CD14-positive monocyte (primary cell): Measurements from ENCODE around the gene GRPR. TPM values are rescaled to one million over a fixed set of nuclear protein-coding genes. Genes with fewer than 3 reads are reported as not detected.

Source experiments
- DNase-seq, 3 donors: peaks; one replicate each; pipeline ENCODE4 v3.0.0-alpha.2; 2011 to 2022
- H2AFZ ChIP-seq: 2 replicates; pipeline ENCODE4 v1.6.0; 2012; ENCODE audit warnings: mild to moderate bottlenecking, low read depth, low read length, inconsistent platforms; ENCODE audit not compliant: insufficient read depth, poor library complexity, severe bottlenecking
- H3K27ac ChIP-seq, 2 donors: 1 replicate in 1 of 2; 2 replicates in 1 of 2; pipeline ENCODE4 v1.5.1; 2012 to 2013; ENCODE audit warnings: low read length in 2 of 2, control low read depth in 1 of 2, inconsistent platforms in 1 of 2, low read depth in 1 of 2, mild to moderate bottlenecking in 1 of 2
- H3K27me3 ChIP-seq, 2 donors: one replicate each; pipeline versions ENCODE4 v1.6.0 to v1.6.1; 2011 to 2013; ENCODE audit warnings: low read length in 2 of 2; ENCODE audit not compliant: control insufficient read depth in 2 of 2, insufficient read depth in 2 of 2
- H3K36me3 ChIP-seq, 2 donors: replicated peaks in 1 of 2; 1 replicate in 1 of 2; 2 replicates in 1 of 2; pipeline versions ENCODE4 v1.5.1 to v1.6.1; 2012 to 2013; ENCODE audit warnings: low read length in 2 of 2, control low read depth in 1 of 2, inconsistent platforms in 1 of 2, mild to moderate bottlenecking in 1 of 2; ENCODE audit not compliant: insufficient read depth in 2 of 2, control insufficient read depth in 1 of 2
- H3K4me1 ChIP-seq, 2 donors: 1 replicate in 1 of 2; 2 replicates in 1 of 2; pipeline versions ENCODE4 v1.5.1 to v1.6.1; 2012 to 2013; ENCODE audit warnings: low read length in 2 of 2, control low read depth in 1 of 2, inconsistent platforms in 1 of 2, mild to moderate bottlenecking in 1 of 2, moderate library complexity in 1 of 2; ENCODE audit not compliant: insufficient read depth in 2 of 2, control insufficient read depth in 1 of 2
- H3K4me2 ChIP-seq: replicated peaks from 2 replicates; pipeline ENCODE3; 2012; ENCODE audit warnings: low read length, moderate library complexity, mild to moderate bottlenecking; ENCODE audit not compliant: poor library complexity, severe bottlenecking; ENCODE audit errors: extremely low read depth
- H3K4me3 ChIP-seq, 3 experiments: fragments of 200-600 bp in 1 of 3; sonication (generic) in 1 of 3; replicated peaks in 1 of 3; 1 replicate in 2 of 3; 2 replicates in 1 of 3; pipeline ENCODE4 v1.5.1; 2011 to 2013; ENCODE audit warnings: low read length in 3 of 3, mild to moderate bottlenecking in 3 of 3, control low read depth in 2 of 3, low read depth in 2 of 3, inconsistent platforms in 1 of 3, moderate library complexity in 1 of 3
- H3K79me2 ChIP-seq: 2 replicates; pipeline ENCODE4 v1.6.0; 2012; ENCODE audit warnings: mild to moderate bottlenecking, control low read depth, inconsistent platforms, low read length, moderate library complexity; ENCODE audit not compliant: insufficient read depth
- H3K9ac ChIP-seq: 2 replicates; pipeline ENCODE4 v1.6.0; 2017; ENCODE audit warnings: low read length, mild to moderate bottlenecking; ENCODE audit not compliant: insufficient read depth, poor library complexity, severe bottlenecking
- H3K9me3 ChIP-seq, 2 donors: replicated peaks in 1 of 2; 1 replicate in 1 of 2; 2 replicates in 1 of 2; pipeline versions ENCODE4 v1.5.1 to v1.6.1; 2012 to 2013; ENCODE audit warnings: low read length in 2 of 2, control low read depth in 1 of 2; ENCODE audit not compliant: control insufficient read depth in 1 of 2, insufficient read depth in 1 of 2
- H4K20me1 ChIP-seq: 2 replicates; pipeline ENCODE4 v1.6.0; 2012; ENCODE audit warnings: mild to moderate bottlenecking, low read length, control low read depth, moderate library complexity; ENCODE audit not compliant: insufficient read depth
- H3K27ac Mint-ChIP-seq, 7 donors: one replicate each; pipeline ENCODE4 v1.8.0; 2020; ENCODE audit warnings: mild to moderate bottlenecking in 7 of 7, mixed read lengths in 7 of 7, moderate library complexity in 6 of 7, inconsistent platforms in 2 of 7
- H3K27me3 Mint-ChIP-seq, 3 donors: one replicate each; pipeline ENCODE4 v1.8.0; 2021 to 2022; ENCODE audit warnings: low read depth in 3 of 3, mild to moderate bottlenecking in 3 of 3, mixed read lengths in 3 of 3, moderate library complexity in 3 of 3, inconsistent platforms in 1 of 3
- H3K36me3 Mint-ChIP-seq, 2 donors: one replicate each; pipeline ENCODE4 v1.8.0; 2020; ENCODE audit warnings: mixed read lengths in 2 of 2, inconsistent platforms in 1 of 2, mild to moderate bottlenecking in 1 of 2
- H3K4me1 Mint-ChIP-seq: one replicate; pipeline ENCODE4 v1.8.0; 2020; ENCODE audit warnings: mild to moderate bottlenecking, mixed read lengths
- H3K4me3 Mint-ChIP-seq, 2 donors: one replicate each; pipeline ENCODE4 v1.8.0; 2020; ENCODE audit warnings: mild to moderate bottlenecking in 2 of 2, mixed read lengths in 2 of 2, moderate library complexity in 1 of 2
- H3K9me3 Mint-ChIP-seq, 7 donors: one replicate each; pipeline ENCODE4 v1.8.0; 2020 to 2022; ENCODE audit warnings: mixed read lengths in 7 of 7, mild to moderate bottlenecking in 6 of 7, moderate library complexity in 6 of 7, inconsistent platforms in 2 of 7
- WGBS: methylation state at CpG from one replicate; pipeline ENCODE4 v1.1.5; 2013; ENCODE audit warnings: missing lambda C conversion rate; ENCODE audit not compliant: insufficient coverage; 5-methylcytosine and 5-hydroxymethylcytosine counted together
- intact Hi-C, 2 donors: fragments of 100-400 bp; cut with micrococcal nuclease; formaldehyde crosslinking; loops; one replicate each; pipeline versions ENCODE4 v1.15.0 to v1.15.1; 2023
- polyA plus RNA-seq, 3 donors: library from polyadenylated mRNA; depleted of rRNA in 1 of 3; unstranded in 2 of 3; stranded (reverse) in 1 of 3; fragments of 300-500 nt in 2 of 3; fragments of >200 nt in 1 of 3; fragmentation: Illumina TruSeq in 2 of 3; gene quantifications; 1 replicate in 2 of 3; 2 replicates in 1 of 3; pipeline ENCODE4 v1.2.3, GENCODE V29; 2012 to 2021
- TF ChIP-seq, protein P1 (sequence below): fragments of 200-600 bp; IDR thresholded peaks from one replicate; pipeline ENCODE4 v1.8.0; 2022; ENCODE audit warnings: antibody characterized with exemption, mild to moderate bottlenecking

The GRPR gene
- polyA plus RNA-seq, 3 donors, result 0.35 to 0.55 (median 0.46) TPM

DNA sequence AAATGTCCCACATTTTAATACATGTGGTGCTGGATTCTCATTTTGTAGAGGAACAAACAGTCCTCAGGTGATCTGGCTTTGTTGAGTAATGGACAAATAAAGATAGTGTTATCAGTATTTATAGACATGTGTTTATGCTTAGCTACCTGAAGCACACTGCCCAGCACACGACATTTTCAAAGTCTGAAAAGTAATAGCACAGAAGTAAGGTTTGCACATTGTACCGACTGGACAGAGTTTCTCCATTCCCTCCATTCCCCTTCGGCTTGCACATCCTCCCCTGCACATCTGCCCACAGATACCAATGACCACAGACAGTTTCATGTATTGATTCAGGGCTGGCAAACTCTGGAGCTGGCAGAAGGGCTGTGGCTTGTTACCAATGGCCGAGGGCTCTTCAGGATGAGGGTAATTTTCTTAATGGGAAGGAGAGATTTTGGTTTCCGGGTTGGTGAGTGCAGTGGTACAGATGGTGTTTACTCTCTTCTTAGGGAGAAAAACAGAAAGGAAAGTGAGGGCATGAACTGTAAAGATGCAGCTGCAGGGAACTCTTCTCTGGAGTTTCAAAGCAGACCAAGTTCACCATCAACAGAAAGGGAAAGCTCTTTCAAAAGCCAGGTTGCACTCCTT, 2.3 kb downstream of the GRPR start:
- Mint-ChIP-seq H3K27ac (no peak overlapping the region), H3K4me3 (no peak overlapping the region), H3K9me3 (peaks cover 0 to 4% (median 0%) of the 10 kb centered on the region in 7 donors), H3K4me1 (peaks cover 18% of the 10 kb centered on the region), H3K27me3 (peaks cover 2 to 45% (median 7%) of the 10 kb centered on the region in 3 donors), H3K36me3 (no peaks in the 10 kb centered on the region)
- H3K36me3 ChIP-seq, result no peaks in the 10 kb centered on the region
- peaks cover 3 to 41% of the 10 kb centered on the region in 2 donors for H3K27me3 ChIP-seq
- DNase-seq, result no peak
- H3K79me2 ChIP-seq, result no peaks in the 10 kb centered on the region
- H3K4me1 ChIP-seq, result peaks cover 24 to 26% of the 10 kb centered on the region in 2 donors
- H3K27ac ChIP-seq, result no peak overlapping the region
- 100% methylated on average over 1 of the region's 5 CpGs for WGBS
- H2AFZ ChIP-seq, result no peak overlapping the region
- TF ChIP-seq, protein P1, sequence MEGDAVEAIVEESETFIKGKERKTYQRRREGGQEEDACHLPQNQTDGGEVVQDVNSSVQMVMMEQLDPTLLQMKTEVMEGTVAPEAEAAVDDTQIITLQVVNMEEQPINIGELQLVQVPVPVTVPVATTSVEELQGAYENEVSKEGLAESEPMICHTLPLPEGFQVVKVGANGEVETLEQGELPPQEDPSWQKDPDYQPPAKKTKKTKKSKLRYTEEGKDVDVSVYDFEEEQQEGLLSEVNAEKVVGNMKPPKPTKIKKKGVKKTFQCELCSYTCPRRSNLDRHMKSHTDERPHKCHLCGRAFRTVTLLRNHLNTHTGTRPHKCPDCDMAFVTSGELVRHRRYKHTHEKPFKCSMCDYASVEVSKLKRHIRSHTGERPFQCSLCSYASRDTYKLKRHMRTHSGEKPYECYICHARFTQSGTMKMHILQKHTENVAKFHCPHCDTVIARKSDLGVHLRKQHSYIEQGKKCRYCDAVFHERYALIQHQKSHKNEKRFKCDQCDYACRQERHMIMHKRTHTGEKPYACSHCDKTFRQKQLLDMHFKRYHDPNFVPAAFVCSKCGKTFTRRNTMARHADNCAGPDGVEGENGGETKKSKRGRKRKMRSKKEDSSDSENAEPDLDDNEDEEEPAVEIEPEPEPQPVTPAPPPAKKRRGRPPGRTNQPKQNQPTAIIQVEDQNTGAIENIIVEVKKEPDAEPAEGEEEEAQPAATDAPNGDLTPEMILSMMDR, result no peak
- no peak overlapping the region for H3K9ac ChIP-seq
- no peak overlapping the region for H3K4me3 ChIP-seq
- no peak overlapping the region for H3K4me2 ChIP-seq
- H4K20me1 ChIP-seq, result no peaks in the 10 kb centered on the region
- no peaks in the 10 kb centered on the region for H3K9me3 ChIP-seq
- intact Hi-C loops, result loop anchor here in 1 of 2 donors (10.0 kb wide), 1 partner anchor 211 kb away; no protein-coding TSS in a partner anchor

DNA sequence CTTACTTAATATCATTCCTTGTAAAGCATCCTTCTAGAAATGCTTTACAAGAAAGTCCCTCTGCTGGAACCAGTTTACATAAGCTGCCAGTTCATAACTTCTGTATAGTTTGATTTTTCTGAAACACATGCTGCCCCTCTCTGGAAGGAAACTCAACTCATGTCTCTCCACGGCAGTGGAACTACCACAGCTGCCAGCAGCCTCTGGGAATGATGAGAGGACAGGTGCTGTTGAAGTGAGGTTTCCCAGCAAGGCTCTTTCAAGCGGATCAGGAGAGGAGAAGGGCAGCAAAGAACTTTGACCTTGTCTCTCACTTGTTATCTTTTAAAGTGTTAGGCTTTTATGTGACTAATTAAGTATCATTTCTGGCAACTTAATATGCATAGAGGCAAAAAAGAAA, 7.3 kb downstream of the GRPR start:
- no peaks in the 10 kb centered on the region for H3K9me3 ChIP-seq
- TF ChIP-seq, protein P1, result no peak
- peaks cover 1 to 33% (median 1%) of the 10 kb centered on the region in 3 donors for H3K27me3 Mint-ChIP-seq
- no peak overlapping the region for H3K4me3 Mint-ChIP-seq
- no peak overlapping the region for H3K4me3 ChIP-seq
- no peaks in the 10 kb centered on the region for H4K20me1 ChIP-seq
- H3K27ac ChIP-seq, result no peak overlapping the region
- H2AFZ ChIP-seq, result no peak overlapping the region
- no peaks in the 10 kb centered on the region for H3K36me3 ChIP-seq
- H3K27me3 ChIP-seq, result peaks cover 0 to 42% of the 10 kb centered on the region in 2 donors
- intact Hi-C loops, result no loop called here
- H3K27ac Mint-ChIP-seq, result no peak overlapping the region
- H3K4me2 ChIP-seq, result no peak overlapping the region
- H3K79me2 ChIP-seq, result no peaks in the 10 kb centered on the region
- H3K4me1 Mint-ChIP-seq, result peaks cover 12% of the 10 kb centered on the region
- H3K4me1 ChIP-seq, result peaks cover 0 to 9% of the 10 kb centered on the region in 2 donors
- WGBS, result no CpG with 5 or more reads among the region's 2 CpGs
- peaks cover 0 to 3% (median 0%) of the 10 kb centered on the region in 7 donors for H3K9me3 Mint-ChIP-seq
- no peaks in the 10 kb centered on the region for H3K36me3 Mint-ChIP-seq
- no peak overlapping the region for H3K9ac ChIP-seq
- no peak for DNase-seq
